ENCODE measurements around the gene SLC5A11.
"Not testable (repeated sequence)": the region's sequence is repeated elsewhere in the genome, so short reads cannot be mapped to it uniquely, and the experiment has no call there.

SLC5A11 gene

GRCh38 chr16:24858219-24859041 is 12.7 kb downstream of the SLC5A11 start:
- DNase-seq (ENCODE audit: low read depth in 2 of 2), result no peak

GRCh38 chr16:24861461-24861860 is 15.7 kb downstream of the SLC5A11 start:
- DNase-seq (ENCODE audit: low read depth in 2 of 2), result no peak

GRCh38 chr16:24863582-24864437 is 18.0 kb downstream of the SLC5A11 start:
- no peak for DNase-seq (ENCODE audit: low read depth in 2 of 2)

- no peak for DNase-seq (ENCODE audit: low read depth in 2 of 2)
Observed at GRCh38 chr16:24869033-24869432, 23.3 kb downstream of the SLC5A11 start.

GRCh38 chr16:24871891-24872290 is 26.1 kb downstream of the SLC5A11 start:
- no peak for DNase-seq (ENCODE audit: low read depth in 2 of 2)

GRCh38 chr16:24873028-24873427 is 27.3 kb downstream of the SLC5A11 start:
- DNase-seq (ENCODE audit: low read depth in 2 of 2), result no peak

GRCh38 chr16:24875466-24875865 is 29.7 kb downstream of the SLC5A11 start:
- DNase-seq (ENCODE audit: low read depth in 2 of 2), result no peak

GRCh38 chr16:24876231-24876630 is 30.5 kb downstream of the SLC5A11 start:
- DNase-seq (ENCODE audit: low read depth in 2 of 2), result no peak

GRCh38 chr16:24879684-24880083 is 33.9 kb downstream of the SLC5A11 start:
- no peak for DNase-seq (ENCODE audit: low read depth in 2 of 2)

- DNase-seq (ENCODE audit: low read depth in 2 of 2), result no peak
Observed at GRCh38 chr16:24883714-24884151, 38.0 kb downstream of the SLC5A11 start.

GRCh38 chr16:24887472-24887871 is 41.7 kb downstream of the SLC5A11 start:
- no peak for DNase-seq (ENCODE audit: low read depth in 2 of 2)

- no peak for DNase-seq (ENCODE audit: low read depth in 2 of 2)
Observed at GRCh38 chr16:24890746-24891145, 45.0 kb downstream of the SLC5A11 start.

GRCh38 chr16:24896439-24896838 is 50.7 kb downstream of the SLC5A11 start:
- DNase-seq (ENCODE audit: low read depth in 2 of 2), result no peak

- not testable (repeated sequence) for DNase-seq (ENCODE audit: low read depth in 2 of 2)
Observed at GRCh38 chr16:24897522-24897921, 51.8 kb downstream of the SLC5A11 start.

- DNase-seq (ENCODE audit: low read depth in 2 of 2), result no peak
Observed at GRCh38 chr16:24900230-24900629, 54.5 kb downstream of the SLC5A11 start.

GRCh38 chr16:24906199-24906808 is 60.5 kb downstream of the SLC5A11 start:
- no peak for DNase-seq (ENCODE audit: low read depth in 2 of 2)

GRCh38 chr16:24906901-24907300 is 61.1 kb downstream of the SLC5A11 start:
- DNase-seq (ENCODE audit: low read depth in 2 of 2), result no peak

GRCh38 chr16:24908716-24909115 is 63.0 kb downstream of the SLC5A11 start:
- no peak for DNase-seq (ENCODE audit: low read depth in 2 of 2)

GRCh38 chr16:24909856-24910255 is 64.1 kb downstream of the SLC5A11 start:
- no peak for DNase-seq (ENCODE audit: low read depth in 2 of 2)

GRCh38 chr16:24915019-24915418 is 69.3 kb downstream of the SLC5A11 start:
- DNase-seq (ENCODE audit: low read depth in 2 of 2), result no peak

- no peak for DNase-seq (ENCODE audit: low read depth in 2 of 2)
Observed at GRCh38 chr16:24915576-24915975, 69.8 kb downstream of the SLC5A11 start.

GRCh38 chr16:24917236-24917635 is 71.5 kb downstream of the SLC5A11 start:
- no peak for DNase-seq (ENCODE audit: low read depth in 2 of 2)

Measured in activated CD8-positive, alpha-beta memory T cell treated with anti-CD3 and anti-CD28 coated beads for 4 hours (primary cell).